Mesenchymal stem cell (in vitro differentiated cells and primary cell): ENCODE data around the gene CAVIN2.
A peak's percentile ranks its signal among the peaks of the same experiment; 100 is the strongest.

ENCODE experiments used
- DNase-seq: peaks from one replicate; pipeline ENCODE4 v3.0.0-alpha.2; 2013
- H2AFZ ChIP-seq: one replicate; pipeline ENCODE4 v1.6.1; 2013; ENCODE audit warnings: low read depth, mild to moderate bottlenecking, control low read depth, inconsistent platforms, low read length, moderate library complexity
- H2AK5ac ChIP-seq: 2 replicates; pipeline ENCODE4 v1.6.1; 2013; ENCODE audit warnings: low read length, moderate library complexity, mild to moderate bottlenecking, inconsistent platforms; ENCODE audit not compliant: severe bottlenecking
- H2BK120ac ChIP-seq: one replicate; pipeline ENCODE4 v1.6.1; 2013; ENCODE audit warnings: low read depth, mild to moderate bottlenecking, inconsistent platforms, low read length, moderate library complexity
- H2BK12ac ChIP-seq, 2 experiments: one replicate each; pipeline ENCODE4 v1.6.1; 2013; ENCODE audit warnings: inconsistent platforms in 2 of 2, low read length in 2 of 2, mild to moderate bottlenecking in 2 of 2, moderate library complexity in 2 of 2, control low read depth in 1 of 2
- H2BK15ac ChIP-seq: one replicate; pipeline ENCODE4 v1.6.1; 2013; ENCODE audit warnings: mild to moderate bottlenecking, low read depth, inconsistent platforms; ENCODE audit not compliant: poor library complexity, severe bottlenecking
- H2BK5ac ChIP-seq: 2 replicates; pipeline ENCODE4 v1.6.1; 2013; ENCODE audit warnings: low read depth, mild to moderate bottlenecking, low read length, control low read depth, inconsistent platforms; ENCODE audit not compliant: poor library complexity, severe bottlenecking
- H3K14ac ChIP-seq, 2 experiments: one replicate each; pipeline ENCODE4 v1.6.1; 2013; ENCODE audit warnings: inconsistent platforms in 2 of 2, low read length in 2 of 2, control low read depth in 1 of 2, mild to moderate bottlenecking in 1 of 2, moderate library complexity in 1 of 2
- H3K18ac ChIP-seq, 2 experiments: one replicate each; pipeline ENCODE4 v1.6.1; 2013; ENCODE audit warnings: inconsistent platforms in 2 of 2, low read length in 2 of 2, control low read depth in 1 of 2, low read depth in 1 of 2, mild to moderate bottlenecking in 1 of 2
- H3K23ac ChIP-seq, 2 experiments: one replicate each; pipeline ENCODE4 v1.6.1; 2013; ENCODE audit warnings: inconsistent platforms in 2 of 2, low read length in 2 of 2, mild to moderate bottlenecking in 2 of 2, moderate library complexity in 2 of 2, control low read depth in 1 of 2
- H3K27ac ChIP-seq: 2 replicates; pipeline ENCODE4 v1.5.1; 2013; ENCODE audit warnings: mild to moderate bottlenecking, moderate library complexity, low read length, control low read depth, inconsistent platforms; ENCODE audit not compliant: poor library complexity, severe bottlenecking
- H3K27me3 ChIP-seq, 2 experiments: 2 replicates each; pipeline versions ENCODE4 v1.6.1 to v1.7.0; 2013; ENCODE audit warnings: low read length in 2 of 2, mild to moderate bottlenecking in 2 of 2, moderate library complexity in 2 of 2, control low read depth in 1 of 2, inconsistent platforms in 1 of 2; ENCODE audit not compliant: control insufficient read depth in 1 of 2, insufficient read depth in 1 of 2
- H3K36me3 ChIP-seq, 2 experiments: 2 replicates each; pipeline versions ENCODE4 v1.6.1 to v1.7.0; 2013; ENCODE audit warnings: low read length in 2 of 2, control low read depth in 1 of 2, inconsistent platforms in 1 of 2, low read depth in 1 of 2, mild to moderate bottlenecking in 1 of 2; ENCODE audit not compliant: insufficient read depth in 2 of 2, control insufficient read depth in 1 of 2
- H3K4ac ChIP-seq, 2 experiments: one replicate each; pipeline ENCODE4 v1.6.1; 2013; ENCODE audit warnings: inconsistent platforms in 2 of 2, low read length in 2 of 2, mild to moderate bottlenecking in 2 of 2, moderate library complexity in 2 of 2, control low read depth in 1 of 2, low read depth in 1 of 2
- H3K4me1 ChIP-seq: 2 replicates; pipeline ENCODE4 v1.6.1; 2013; ENCODE audit warnings: low read depth, low read length, control low read depth; ENCODE audit not compliant: control insufficient read depth, insufficient read depth
- H3K4me2 ChIP-seq: 2 replicates; pipeline ENCODE4 v1.6.1; 2013; ENCODE audit warnings: low read length, mild to moderate bottlenecking, inconsistent platforms; ENCODE audit not compliant: poor library complexity, severe bottlenecking
- H3K4me3 ChIP-seq, 2 experiments: 2 replicates each; pipeline versions ENCODE4 v1.5.1 to v1.7.0; 2013; ENCODE audit warnings: low read length in 2 of 2, mild to moderate bottlenecking in 2 of 2, control low read depth in 1 of 2, low read depth in 1 of 2; ENCODE audit not compliant: insufficient read depth in 1 of 2
- H3K79me1 ChIP-seq: replicated peaks from 2 replicates; pipeline ENCODE4 v1.6.1; 2013; ENCODE audit warnings: mild to moderate bottlenecking, control low read depth, low read length, inconsistent platforms; ENCODE audit not compliant: poor library complexity, severe bottlenecking
- H3K9ac ChIP-seq: 2 replicates; pipeline ENCODE4 v1.7.0; 2013; ENCODE audit warnings: mild to moderate bottlenecking, low read length, moderate library complexity
- H3K9me3 ChIP-seq: 2 replicates; pipeline ENCODE4 v1.7.0; 2013; ENCODE audit warnings: mild to moderate bottlenecking, low read length; ENCODE audit not compliant: control insufficient read depth
- H4K8ac ChIP-seq: one replicate; pipeline ENCODE4 v1.6.1; 2013; ENCODE audit warnings: inconsistent platforms, mild to moderate bottlenecking, low read length, moderate library complexity
- H4K91ac ChIP-seq: one replicate; pipeline ENCODE4 v1.6.1; 2013; ENCODE audit warnings: mild to moderate bottlenecking, low read length, inconsistent platforms
- WGBS: methylation state at CpG from one replicate; pipeline ENCODE4 v1.1.7; 2013; ENCODE audit warnings: mixed read lengths; 5-methylcytosine and 5-hydroxymethylcytosine counted together

Gene CAVIN2

DNA sequence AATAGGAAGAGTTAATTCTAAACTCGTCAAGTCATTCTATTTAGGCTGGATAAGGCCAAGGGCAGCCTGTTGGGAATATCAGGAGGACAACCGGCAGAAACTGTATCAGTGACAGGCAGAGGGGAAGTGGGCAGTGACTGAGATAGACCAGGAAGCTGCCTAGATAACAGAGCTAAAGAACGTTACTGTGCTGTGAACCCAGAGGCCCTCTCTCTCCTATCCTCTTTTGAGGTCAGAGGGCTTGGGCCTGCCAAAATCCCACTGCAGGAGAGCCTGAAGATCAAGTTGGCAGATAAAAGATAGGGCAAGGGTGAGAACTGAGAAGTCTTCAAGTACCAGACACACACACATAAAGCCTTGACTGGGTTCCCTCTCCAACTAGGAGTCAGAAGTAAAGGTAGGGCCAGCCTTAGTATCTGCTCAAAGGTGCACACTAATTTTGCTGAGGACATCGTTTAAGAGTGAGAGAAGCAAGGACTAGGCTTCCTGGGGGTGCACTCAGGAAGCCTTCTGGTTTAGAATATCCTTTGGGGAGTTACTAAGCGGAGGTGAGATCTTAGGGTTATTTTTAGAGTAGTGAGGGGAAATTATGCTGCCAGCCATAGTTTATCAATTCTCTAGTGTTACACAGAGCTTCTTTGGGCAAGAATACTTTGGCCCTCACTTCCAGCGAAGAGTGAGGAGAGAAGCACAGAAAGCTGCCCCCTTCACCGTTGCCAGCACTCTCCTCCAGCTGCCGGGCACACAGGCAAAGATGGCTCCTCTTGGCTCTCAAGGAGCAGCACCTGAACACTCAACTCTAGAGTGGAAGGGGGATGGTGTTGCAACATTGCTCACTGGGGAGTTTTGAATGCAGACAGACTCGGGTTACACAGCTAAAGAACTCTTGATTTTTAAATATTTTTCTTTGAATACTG, 9.8 kb downstream of the CAVIN2 start:
- Histone ChIP-seq H3K79me1 (peaks cover 10% of the 10 kb centered on the region), H3K36me3 (peaks cover 0 to 9% of the 10 kb centered on the region in 2 experiments), H3K4me2 (no peak overlapping the region), H3K9me3 (no peaks in the 10 kb centered on the region), H3K14ac (no peak overlapping the region), H3K18ac (peak overlapping the region in 1 of 2 experiments; percentile 72), H3K23ac (no peak overlapping the region), H2BK12ac (peak overlapping the region in 1 of 2 experiments; percentile 82), H4K91ac (no peak overlapping the region), H3K27ac (no peak overlapping the region), H3K27me3 (no peaks in the 10 kb centered on the region), H2AK5ac (no peak overlapping the region), H2BK120ac (no peak overlapping the region), H3K4ac (peak overlapping the region; percentile 20 to 35), H2AFZ (no peak overlapping the region), H4K8ac (peak overlapping the region; percentile 52), H3K9ac (no peak overlapping the region), H3K4me1 (peaks cover 5% of the 10 kb centered on the region), H2BK15ac (peak overlapping the region; percentile 12), H3K4me3 (no peak overlapping the region), H2BK5ac (no peak overlapping the region)
- no peak for DNase-seq
- WGBS = 68% methylated on average over 9 of the region's 9 CpGs

DNA sequence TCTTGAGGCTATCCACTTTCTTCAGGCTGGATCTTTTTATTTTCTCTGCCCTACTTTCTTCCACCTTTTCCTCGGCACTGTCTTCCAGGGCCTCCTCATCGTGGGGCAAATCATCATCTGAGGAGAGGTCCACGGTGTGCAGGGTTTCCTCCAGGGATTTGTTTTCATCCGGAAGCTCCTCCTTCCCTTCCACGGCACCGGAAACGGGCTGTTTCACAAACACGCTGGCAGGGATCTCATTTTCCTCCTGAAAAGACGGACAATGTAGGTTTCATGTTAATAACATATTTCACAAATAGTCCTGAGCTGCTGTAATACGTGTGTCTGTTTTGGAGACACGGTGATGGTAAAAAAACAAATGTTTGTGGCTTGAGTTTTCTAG, 10.4 kb downstream of the CAVIN2 start:
- H3K4me2 ChIP-seq = no peak overlapping the region
- peaks cover 10% of the 10 kb centered on the region for H3K79me1 ChIP-seq
- DNase-seq = no peak
- no peak overlapping the region for H3K4ac ChIP-seq
- H3K27me3 ChIP-seq = no peaks in the 10 kb centered on the region
- H3K14ac ChIP-seq = no peak overlapping the region
- no peak overlapping the region for H3K4me3 ChIP-seq
- no peaks in the 10 kb centered on the region for H3K9me3 ChIP-seq
- no peak overlapping the region for H2BK15ac ChIP-seq
- H2AK5ac ChIP-seq = no peak overlapping the region
- H2AFZ ChIP-seq = no peak overlapping the region
- peaks cover 0 to 9% of the 10 kb centered on the region in 2 experiments for H3K36me3 ChIP-seq
- H3K9ac ChIP-seq = no peak overlapping the region
- 94% methylated on average over 11 of the region's 11 CpGs for WGBS
- H2BK120ac ChIP-seq = no peak overlapping the region
- no peak overlapping the region for H4K91ac ChIP-seq
- H4K8ac ChIP-seq = peak overlapping the region; percentile 40
- H2BK12ac ChIP-seq = no peak overlapping the region
- no peak overlapping the region for H3K23ac ChIP-seq
- H2BK5ac ChIP-seq = no peak overlapping the region
- H3K4me1 ChIP-seq = peaks cover 5% of the 10 kb centered on the region
- no peak overlapping the region for H3K27ac ChIP-seq
- H3K18ac ChIP-seq = no peak overlapping the region

DNA sequence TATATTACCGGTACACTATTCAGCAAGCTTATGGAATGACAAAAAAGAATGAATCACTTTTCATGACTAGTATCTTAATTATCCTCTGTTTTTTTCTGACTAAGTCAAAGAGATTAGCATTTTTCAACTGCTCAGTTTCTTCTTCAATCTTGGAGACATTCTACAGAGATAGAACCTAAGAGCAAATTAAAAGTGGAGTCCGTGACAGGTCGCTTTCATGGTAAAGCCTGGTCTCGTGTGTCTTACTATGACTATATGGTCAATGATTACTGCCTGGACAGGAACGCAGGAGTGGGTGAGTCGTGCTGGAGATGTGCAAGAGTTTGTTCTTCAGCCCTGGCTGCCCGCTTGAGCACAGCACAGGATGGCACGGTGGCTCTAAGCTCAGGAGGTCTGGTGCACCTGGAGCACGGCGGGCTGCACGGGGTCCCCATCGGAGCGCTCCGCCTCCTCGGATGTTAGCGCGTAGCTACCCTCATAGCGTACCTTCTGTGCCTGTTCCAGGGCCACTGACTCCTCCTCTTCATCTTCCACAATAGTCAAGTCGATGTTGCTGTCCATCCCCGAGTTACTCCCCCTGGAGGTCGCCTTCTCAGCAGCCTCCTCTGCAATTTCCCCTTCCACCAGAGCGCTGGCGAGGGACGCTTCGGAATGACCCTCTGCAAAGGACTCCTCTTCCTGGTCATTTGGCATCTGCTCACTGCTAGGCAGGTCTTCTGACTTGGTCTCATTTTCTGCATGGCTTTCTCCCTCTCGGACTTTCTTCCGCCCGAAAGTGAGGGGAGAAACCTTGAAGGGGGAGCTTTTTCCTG, 11.1 kb downstream of the CAVIN2 start:
- H3K79me1 ChIP-seq = peaks cover 10% of the 10 kb centered on the region
- WGBS = 86% methylated on average over 27 of the region's 28 CpGs
- peak overlapping the region in 1 of 2 experiments; percentile 21 for H2BK12ac ChIP-seq
- no peak overlapping the region for H2BK120ac ChIP-seq
- H3K4me2 ChIP-seq = no peak overlapping the region
- peaks cover 5% of the 10 kb centered on the region for H3K4me1 ChIP-seq
- no peak overlapping the region for H3K18ac ChIP-seq
- no peak overlapping the region for H3K14ac ChIP-seq
- no peak overlapping the region for H3K4me3 ChIP-seq
- H2BK5ac ChIP-seq = no peak overlapping the region
- no peak overlapping the region for H3K9ac ChIP-seq
- peaks cover 0 to 9% of the 10 kb centered on the region in 2 experiments for H3K36me3 ChIP-seq
- H4K91ac ChIP-seq = no peak overlapping the region
- no peak overlapping the region for H3K23ac ChIP-seq
- no peak overlapping the region for H2AK5ac ChIP-seq
- H2BK15ac ChIP-seq = no peak overlapping the region
- H3K4ac ChIP-seq = no peak overlapping the region
- no peak overlapping the region for H3K27ac ChIP-seq
- no peaks in the 10 kb centered on the region for H3K27me3 ChIP-seq
- no peak overlapping the region for H2AFZ ChIP-seq
- DNase-seq = peak; percentile 11
- H3K9me3 ChIP-seq = no peaks in the 10 kb centered on the region
- H4K8ac ChIP-seq = no peak overlapping the region

DNA sequence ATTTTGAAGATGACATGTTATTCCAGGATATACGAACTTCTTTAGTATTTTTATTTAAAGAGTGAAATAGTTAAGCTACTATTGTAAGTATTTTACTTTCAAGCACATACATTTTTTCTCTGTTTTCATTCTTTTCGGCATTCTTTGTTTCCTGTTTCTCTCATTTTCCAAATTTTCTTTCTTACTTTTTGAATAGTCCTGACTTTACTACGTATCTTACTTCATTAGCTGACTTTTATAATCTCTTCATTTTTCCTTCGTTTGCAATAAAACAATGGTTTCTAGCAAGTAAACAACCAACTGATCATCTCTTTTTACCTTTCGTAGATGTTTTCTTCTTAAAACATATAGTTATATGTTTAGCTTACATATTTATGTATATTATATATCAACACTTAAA, 11.8 kb downstream of the CAVIN2 start:
- H2BK12ac ChIP-seq = no peak overlapping the region
- no peak overlapping the region for H2BK5ac ChIP-seq
- peaks cover 0 to 9% of the 10 kb centered on the region in 2 experiments for H3K36me3 ChIP-seq
- no peak overlapping the region for H3K23ac ChIP-seq
- H3K9me3 ChIP-seq = no peaks in the 10 kb centered on the region
- no peak overlapping the region for H3K4me3 ChIP-seq
- H4K8ac ChIP-seq = no peak overlapping the region
- no peak overlapping the region for H3K4ac ChIP-seq
- H2AFZ ChIP-seq = no peak overlapping the region
- H3K14ac ChIP-seq = no peak overlapping the region
- no peak overlapping the region for H3K4me2 ChIP-seq
- H2AK5ac ChIP-seq = no peak overlapping the region
- H3K79me1 ChIP-seq = peaks cover 10% of the 10 kb centered on the region
- 97% methylated on average over 3 of the region's 5 CpGs for WGBS
- H3K9ac ChIP-seq = no peak overlapping the region
- no peak overlapping the region for H3K27ac ChIP-seq
- no peak for DNase-seq
- H2BK120ac ChIP-seq = no peak overlapping the region
- H3K27me3 ChIP-seq = no peaks in the 10 kb centered on the region
- no peak overlapping the region for H2BK15ac ChIP-seq
- H4K91ac ChIP-seq = no peak overlapping the region
- no peak overlapping the region for H3K18ac ChIP-seq
- peaks cover 5% of the 10 kb centered on the region for H3K4me1 ChIP-seq
